NCI-H1105 (cell line): Measurements from ENCODE around the gene FEM1C.
"Not testable (repeated sequence)": the region's sequence is repeated elsewhere in the genome, so short reads cannot be mapped to it uniquely, and the experiment has no call there.

Experiments used
- DNase-seq: peaks from one replicate; lab custom pipeline; 2025; lab: John Stamatoyannopoulos, UW

The FEM1C gene

DNA sequence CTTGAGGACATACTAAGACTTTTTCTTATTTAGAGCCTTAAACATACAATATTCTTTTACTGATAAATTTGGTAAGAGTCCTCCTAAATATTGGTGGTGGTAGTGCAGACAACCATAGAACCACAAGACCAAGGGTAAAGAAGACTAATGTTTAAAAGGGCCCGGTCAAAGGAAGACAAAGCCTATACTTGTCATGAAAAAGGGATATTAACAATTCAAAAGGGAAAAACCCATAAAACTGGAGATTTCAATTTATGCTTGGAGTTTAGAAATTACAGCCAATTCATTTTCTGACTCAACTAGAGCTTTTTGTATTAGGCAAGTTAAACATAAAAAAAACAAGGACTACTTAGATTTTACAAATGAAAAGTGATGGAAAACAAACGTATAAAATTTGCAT lies 24.4 kb downstream of the FEM1C start:
- DNase-seq: no peak

DNA sequence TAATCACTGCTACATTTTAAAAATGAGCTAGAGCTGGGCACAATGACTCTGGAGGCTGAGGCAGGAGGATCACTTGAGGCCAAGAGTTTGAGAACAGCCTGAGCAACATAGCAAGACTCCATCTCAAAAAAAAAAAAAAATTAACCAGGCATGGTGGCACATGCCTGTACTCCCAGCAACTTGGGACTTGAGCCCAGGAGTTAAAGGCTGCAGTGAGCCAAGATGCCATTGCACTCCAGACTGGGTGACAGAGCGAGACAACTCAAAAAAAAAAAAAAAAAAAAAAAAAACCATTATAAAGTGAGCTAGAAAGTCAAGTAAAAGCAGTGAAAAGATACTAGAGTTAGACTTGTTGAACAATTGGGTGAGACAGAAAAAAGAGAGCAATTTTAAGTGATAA lies 28.2 kb downstream of the FEM1C start:
- no peak for DNase-seq

DNA sequence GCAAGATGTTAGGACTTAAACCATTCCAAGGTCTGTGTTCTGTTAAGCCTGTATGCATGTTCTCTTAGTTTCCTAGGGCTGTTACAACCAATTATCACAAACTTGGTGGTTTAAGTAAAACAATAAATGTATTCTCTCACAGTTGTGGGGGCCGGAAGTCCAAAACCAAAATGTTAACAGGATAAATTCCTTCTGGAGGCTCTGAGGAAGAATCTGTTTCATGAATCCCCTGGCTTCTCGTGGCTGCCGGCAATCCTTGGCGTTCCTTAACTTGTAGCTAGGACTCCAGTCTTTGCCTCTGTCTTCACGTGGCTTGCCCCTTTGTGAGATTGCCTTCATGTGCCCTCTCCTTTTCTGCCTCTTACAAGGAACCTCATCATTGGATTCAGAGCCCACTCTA lies 30.4 kb downstream of the FEM1C start:
- no peak for DNase-seq

DNA sequence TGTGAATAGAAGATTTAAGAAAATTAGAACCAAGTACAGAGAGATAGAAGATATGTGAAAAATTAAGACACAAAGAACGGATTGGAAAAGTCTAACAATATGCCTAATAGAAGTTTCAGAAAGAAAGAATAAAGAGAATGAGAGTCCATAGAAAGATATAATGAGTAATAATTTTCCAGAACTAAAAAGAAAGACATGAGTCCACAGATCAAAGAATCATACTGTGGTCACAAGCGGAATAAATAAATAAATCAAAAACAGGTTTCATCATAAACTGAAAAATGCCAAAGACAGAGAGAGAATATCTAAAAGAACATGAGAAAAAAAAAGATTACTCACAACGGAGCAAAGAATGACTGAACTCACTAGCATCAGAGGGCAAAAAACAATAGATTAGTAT lies 32.9 kb downstream of the FEM1C start:
- no peak for DNase-seq

DNA sequence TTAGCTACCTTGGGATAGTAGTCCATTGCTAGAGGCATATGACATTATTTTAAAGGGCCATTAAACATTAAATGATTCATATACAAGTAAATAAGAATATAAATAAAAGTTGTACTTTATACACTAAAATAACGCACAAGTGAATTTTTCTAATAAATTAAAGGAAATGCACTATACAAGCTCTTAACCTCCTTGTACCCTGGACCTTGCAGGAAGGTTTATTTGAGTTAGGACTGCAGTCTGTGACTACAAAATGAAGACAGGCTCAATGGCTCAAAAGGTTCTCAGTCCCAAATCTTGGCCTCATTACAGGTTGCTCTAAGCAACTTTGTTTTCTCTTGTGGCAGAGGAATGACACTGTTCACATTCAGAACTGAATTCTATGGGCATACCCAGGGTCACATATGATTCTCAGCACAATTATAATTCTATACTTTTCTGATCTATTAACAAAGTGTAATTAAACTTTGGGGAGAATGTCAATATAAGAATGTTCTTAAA lies 34.4 kb downstream of the FEM1C start:
- DNase-seq: no peak

DNA sequence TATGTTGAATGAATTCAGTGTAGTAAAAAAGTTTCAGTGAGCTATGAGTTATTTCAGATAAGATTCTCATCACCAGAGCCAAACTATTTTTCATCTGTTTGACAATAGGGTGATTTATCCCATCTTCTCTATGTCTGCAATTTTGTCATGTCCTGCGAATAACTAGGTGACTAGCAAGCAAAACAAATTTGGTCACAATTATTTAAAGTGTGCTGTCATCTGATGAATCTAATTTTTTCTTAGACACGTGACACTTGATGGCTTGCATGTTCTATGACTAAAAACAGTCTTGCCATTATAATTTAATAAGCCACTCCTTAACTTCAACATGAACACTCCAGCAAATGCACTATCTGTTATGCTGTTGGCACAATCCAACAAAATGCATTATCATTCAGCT lies 35.0 kb downstream of the FEM1C start:
- no peak for DNase-seq

DNA sequence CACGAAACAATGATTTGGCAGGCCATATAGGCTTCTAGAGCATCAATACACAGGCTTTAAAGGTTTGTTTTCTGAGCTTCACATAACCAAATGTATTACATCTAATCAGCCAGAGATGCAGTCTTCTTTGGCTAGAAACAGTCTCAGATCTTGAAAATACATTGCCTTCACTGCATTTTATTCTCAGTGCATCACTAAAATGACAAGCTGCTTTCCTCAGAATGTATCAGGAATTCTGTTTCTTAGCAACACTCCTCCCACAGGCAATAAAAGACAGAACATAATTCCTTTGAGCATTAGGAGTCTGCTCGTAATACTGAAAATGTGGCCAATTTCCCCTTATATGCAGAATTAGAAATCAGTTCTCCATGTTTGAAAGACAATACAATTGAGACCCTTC lies 36.9 kb downstream of the FEM1C start:
- no peak for DNase-seq

DNA sequence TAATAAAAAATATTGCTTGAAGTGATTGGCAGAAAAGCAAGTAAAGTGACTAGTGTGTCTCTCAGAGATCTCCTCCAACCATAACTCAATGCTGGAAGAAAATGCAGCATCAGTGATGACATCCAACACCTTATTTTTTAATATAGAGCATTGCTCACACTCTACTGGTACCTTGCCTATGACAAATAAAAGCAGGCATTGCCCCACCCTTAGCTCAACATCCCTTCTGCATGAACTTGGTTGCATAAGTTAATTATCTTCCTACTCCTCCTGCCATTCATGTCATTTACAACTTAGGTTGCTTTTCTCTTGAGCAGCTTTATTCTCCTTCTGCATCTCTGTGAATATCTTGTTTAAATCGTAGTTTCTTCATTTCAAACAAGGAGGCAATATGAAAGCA lies 41.2 kb downstream of the FEM1C start:
- DNase-seq: no peak

DNA sequence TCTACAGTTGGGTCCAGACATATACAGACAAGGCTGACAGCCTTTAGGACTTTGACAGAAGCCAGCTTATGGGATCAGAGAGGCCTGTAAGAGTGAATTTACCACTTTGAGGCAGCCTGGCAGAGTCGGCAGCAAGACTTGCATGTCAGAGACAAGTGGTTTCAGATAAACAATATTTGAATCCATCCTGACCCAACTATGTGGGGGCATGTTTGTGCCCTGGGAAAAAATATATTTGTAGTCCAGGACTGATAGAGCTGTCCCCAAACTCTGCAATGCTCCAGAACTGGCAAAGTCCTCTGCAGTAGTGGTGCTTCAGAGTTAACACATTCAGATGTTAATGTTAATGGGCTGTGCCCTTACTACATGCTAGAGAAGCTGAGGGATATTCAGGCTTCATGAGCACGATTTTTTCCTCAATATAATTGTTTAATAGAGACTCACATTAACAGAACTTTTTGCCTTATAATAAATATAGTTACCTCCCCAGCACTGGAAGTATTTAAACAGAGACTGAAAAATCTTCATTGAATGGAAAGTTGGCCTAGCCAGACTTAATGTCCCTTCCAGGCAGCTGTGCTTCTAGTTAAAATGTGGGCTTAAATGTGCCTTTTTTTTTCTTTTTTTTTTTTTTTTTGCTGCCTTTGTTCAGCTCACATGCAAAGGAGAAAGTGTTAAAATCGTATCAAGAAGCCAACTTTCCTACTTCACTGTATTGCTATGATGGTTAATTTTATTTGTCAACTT lies 42.9 kb downstream of the FEM1C start:
- DNase-seq: no peak

DNA sequence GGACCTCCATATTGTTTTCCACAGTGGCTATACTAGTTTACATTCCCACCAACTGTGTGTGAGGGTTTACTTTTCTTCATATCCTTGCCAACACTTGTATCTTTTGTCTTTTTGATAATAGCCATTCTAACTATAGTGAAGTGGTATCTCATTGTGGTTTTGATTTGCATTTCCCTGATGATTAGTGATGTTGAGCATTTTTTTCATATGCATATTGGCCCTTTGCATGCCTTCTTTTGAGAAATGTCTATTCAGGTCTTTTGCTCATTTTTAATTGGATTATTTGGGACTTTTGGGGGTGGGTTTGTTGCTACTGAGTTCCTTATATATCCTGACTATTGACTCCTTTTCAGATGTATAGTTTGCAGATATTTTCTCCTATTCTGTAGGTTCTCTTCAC lies 44.4 kb downstream of the FEM1C start:
- no peak for DNase-seq

DNA sequence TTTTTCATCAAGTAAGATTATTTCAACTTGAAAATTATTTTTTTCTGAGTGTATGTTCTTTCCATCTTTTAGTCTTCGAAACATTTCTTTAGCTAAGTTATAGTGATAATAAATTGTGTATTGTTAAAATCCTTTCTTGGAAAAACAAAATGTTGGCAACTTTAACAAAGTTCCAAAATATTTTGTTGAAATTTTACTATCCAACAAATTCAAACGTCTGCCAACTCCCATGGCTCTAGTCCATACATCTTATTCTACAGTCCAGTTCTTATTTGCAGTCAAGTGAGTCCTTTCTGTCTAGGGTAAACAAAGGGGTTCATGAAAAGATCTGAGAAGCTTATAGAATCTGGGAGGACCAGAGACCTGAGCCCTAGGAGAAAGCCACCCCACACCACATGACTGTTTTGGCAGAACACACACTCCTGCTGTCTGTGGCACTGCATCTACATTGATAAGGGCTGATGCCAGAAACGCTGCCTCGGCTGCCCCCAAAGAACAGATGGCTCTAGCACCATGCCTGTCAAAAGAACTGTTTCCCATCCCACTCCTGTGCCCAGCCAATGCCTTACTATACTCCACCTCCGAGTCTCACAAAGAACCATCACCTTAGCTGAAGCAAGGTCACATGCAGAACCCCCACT lies 47.5 kb downstream of the FEM1C start:
- DNase-seq: no peak

DNA sequence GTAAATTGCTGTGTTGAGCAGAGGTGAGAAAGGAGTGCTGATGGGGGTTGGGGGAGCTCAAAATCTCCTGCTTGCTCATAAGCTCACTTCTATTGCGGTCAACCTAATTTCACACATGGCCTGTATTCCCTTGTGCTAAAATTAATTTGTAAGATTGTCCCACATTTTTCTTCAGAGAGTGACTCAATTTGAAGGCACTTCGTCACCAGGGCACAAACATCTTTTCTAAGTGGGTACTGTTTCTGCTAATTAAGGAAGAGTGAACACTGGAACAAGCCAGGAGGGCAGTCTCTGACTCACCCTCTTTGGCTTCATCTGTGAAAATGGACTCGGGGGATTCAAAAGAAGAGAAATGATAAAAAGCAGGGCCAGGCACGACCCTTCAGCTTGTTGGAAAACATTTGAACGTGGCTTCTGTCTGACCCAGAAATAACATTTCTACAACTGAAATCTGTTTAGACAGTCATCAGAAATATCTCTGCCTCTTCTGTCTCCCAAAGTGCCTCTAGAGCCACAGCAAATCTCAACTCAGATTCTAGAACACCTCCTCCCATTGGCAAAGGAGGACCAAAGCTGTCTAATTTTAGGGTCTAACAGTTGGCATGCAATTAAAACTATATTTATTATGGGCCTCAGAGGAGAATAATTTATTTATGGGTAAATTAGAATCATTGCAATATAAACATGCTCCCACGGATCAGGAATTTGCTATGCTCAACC lies 49.8 kb downstream of the FEM1C start:
- DNase-seq: no peak

DNA sequence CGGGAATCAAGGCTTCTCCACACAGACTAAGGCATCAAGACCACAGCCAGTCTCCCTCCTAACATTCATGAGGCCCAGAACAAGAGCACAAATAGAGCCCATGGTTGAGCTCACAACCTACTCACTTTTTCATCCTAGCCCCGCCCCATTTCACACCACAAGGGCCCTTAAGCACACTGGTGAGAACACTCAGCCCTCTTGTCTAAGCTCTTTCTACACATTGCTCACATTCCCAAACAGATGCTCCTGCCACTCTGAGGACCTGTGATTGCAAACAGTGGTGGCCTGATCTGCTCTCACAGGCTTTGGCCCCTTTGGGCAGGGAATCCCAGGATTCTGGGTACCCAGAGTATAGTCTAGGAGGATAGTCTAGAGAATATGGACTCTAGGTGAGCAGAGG lies 54.0 kb downstream of the FEM1C start:
- no peak for DNase-seq

DNA sequence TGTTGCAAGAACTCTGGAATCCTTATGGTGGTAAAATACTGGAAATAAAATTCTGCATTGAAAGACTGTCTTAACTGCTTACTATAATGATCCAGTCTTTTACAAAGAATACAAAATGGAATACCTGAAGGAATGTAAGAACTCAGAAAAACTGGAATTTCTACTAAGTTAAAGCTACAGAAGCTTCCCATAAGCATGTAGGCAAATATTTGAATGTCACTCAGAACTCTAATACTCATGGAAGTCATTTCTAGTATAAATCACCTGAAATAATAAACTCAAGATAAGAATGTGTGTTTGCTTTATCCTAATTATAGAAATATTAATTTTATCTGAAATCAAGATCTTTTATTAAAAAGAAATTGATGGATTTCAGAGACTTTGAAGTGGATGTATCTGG lies 54.8 kb downstream of the FEM1C start:
- DNase-seq: no peak

DNA sequence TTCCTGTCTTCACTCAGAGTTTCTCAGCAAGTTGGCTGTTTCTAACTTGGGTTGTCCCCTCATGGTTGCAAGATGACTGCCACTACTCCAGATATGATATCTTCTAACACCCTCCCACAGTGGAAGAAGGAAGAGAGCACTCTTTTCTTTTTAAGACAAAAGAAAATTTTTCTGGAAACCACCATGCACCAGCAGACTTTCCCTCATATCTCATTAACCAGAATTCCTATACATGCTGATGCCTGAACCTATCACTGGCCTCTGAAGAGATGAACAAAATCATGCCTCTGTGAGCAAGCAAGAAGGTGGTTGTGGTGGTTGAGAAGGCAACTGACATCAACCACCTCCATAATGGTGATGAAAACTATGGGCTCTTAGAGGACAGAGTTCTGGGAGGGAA lies 56.8 kb downstream of the FEM1C start:
- DNase-seq: no peak

DNA sequence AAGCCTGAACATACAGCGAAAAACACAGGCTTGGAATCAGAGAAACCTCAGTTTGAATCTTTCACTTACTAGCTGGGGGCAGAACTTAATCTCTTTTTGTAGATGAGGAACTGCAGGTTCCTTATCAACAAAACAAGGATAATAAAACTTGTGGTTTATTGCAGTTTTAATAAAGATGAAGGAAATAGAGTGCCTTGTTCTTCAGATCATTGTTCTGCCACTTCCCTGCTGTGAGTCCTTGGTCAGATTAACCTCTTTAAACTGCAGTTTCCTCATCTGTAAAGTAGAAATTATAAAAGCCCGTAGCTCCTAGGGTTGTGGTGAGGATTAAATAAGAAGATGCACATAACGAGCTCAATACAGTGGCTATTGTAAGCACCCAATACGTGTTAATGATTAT lies 57.4 kb downstream of the FEM1C start:
- no peak for DNase-seq

DNA sequence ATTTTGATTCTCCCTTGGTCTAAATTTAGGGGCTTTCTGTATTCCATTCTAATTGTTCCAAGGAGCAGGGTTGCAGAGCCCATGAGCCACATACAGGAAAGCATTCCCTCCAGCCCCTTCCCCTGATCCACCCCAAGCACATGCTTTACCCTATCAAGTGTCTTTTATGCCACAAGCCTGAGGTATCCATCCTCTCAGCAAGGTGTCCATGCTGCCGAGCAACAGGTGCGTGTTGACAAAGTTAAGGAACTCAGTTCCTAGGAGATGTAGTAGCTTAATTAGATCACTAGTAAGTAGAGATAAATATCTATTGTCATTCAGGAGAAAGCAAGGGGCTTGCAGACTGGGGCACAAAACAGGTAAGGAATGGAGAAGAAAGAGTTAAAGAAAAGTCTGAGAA lies 57.8 kb downstream of the FEM1C start:
- no peak for DNase-seq

DNA sequence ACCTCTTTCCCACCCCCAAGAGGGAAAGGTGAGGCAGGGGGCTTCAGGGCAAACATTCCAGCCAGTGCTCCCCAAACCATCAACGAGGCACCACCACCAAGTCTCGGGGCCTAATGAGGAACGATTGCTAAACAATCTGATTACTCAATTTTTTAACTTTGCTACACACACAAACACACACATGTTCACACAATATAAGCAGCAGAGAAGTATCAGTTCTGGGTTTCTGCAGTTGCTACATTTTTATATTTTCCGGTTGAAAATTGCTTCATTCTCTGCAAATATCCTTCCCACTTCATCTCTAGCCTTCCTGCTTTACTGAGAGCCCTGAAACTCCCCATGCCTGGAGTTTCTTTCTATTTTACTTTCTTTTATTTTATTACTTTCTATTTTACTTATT lies 60.2 kb downstream of the FEM1C start:
- no peak for DNase-seq

DNA sequence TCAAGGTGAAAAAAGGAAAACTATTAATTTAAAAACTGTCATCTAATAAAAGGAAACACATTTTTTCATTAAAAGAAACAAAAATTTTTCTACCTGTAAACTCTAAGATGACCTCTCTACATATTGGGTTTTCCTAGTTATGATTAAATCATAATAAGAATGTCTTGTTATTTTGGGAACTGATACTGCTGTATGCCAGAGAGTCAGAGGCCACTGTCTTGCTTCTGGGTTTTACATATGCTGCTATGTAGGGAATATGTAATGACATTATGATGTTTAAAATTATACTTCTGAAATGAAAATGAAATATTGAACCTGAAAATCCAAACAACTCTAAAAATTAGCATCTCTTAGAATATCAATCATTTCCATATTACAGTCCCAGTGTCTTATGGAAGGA lies 63.7 kb downstream of the FEM1C start:
- no peak for DNase-seq

DNA sequence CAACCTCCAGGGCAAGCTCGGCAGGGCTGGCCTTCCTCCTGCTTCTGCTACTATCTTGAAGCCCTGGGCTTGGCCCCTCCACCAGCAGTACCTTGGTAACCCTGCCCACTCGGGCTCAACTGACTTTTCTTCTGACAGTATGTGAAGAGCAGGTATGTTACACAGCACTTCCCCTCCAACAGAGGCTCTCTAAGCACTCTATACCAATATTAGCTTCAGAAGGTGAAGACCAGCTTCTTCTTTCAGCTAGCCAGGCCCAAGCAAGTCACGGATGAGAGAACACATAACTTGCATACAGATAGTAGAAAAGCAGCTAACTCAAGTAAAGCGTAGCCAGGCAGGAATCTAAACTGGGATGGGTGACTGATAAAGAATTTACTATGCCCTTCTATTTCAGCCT lies 64.3 kb downstream of the FEM1C start:
- DNase-seq: no peak

DNA sequence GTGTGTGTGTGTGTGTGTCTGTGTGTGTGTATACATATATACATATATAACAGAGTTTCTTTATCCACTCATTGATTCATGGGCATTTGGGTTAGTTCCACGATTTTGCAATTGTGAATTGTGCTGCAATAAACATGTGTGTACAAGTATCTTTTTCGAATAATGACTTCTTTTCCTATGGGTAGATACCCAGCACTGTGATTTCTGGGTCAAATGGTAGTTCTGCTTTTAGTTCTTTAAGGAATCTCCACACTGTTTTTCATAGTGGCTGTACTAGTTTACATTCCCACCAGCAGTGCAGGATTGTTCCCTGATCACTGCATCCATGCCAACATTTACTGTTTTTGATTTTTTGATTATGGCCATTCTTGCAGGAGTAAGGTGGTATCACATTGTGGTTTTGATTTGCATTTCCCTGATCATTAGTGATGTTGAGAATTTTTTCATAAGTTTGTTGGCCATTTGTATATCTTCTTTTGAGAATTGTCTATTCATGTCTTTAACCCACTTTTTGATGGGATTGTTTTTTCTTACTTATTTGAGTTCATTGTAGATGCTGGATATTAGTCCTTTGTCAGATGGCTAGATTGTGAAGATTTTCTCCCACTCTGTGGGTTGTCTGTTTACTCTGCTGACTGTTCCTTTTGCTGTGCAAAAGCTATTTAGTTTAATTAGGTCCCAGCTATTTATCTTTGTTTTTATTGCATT lies 65.3 kb downstream of the FEM1C start:
- DNase-seq: not testable (repeated sequence)

DNA sequence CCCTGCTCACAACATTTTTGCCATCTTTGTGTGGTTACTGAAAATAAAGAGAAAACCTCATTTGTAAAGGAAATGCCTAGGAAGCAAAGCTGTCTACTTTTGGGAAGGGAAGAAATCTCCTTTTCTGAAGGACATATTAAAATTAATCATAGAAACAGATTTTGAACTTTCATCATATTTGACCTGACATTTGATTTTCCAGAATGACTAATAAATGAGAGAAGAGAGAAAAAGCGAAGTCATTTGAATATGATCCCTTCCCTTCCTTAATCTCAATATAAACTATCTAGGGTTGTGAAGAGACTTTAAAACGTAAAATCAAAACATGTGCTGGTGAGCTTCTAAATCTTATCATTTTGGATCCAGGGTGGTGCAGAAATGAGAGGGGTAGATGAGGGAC lies 66.3 kb downstream of the FEM1C start:
- no peak for DNase-seq

DNA sequence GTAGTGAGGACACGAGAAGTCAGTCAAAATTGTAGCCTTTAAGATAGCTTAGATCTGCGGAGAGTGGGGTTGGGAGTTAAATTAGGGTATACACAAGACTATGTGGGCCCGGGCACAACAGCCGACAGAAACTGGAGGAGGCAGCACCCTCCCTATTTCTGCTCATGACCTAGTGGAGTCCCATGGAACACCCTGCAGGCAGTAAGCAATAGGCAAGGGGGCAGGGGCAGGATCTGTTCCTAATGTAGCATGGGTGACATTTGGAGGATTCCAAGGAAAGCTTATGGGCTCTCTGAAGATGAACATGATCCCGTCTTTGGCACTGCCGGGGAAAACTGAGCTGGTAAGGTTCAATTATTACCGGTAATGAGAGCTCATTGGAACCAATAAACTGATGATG lies 67.0 kb downstream of the FEM1C start:
- no peak for DNase-seq
